Memory B cell (primary cell): Measurements from ENCODE around the gene LRP1.

ENCODE experiments used
- ATAC-seq: fragments of 150-1000 bp; cut with Tn5 transposase; 2 replicates; pipeline ENCODE4 v1.10.0; 2021; ENCODE audit warnings: low read depth, mild to moderate bottlenecking, moderate library complexity
- DNase-seq, 2 donors: peaks; one replicate each; pipeline ENCODE4 v3.0.0; 2022; ENCODE audit warnings: low spot score in 2 of 2
- H3K27ac Mint-ChIP-seq: one replicate; pipeline ENCODE4 v1.8.0; 2022; ENCODE audit warnings: mild to moderate bottlenecking, moderate library complexity, mixed read lengths
- H3K27me3 Mint-ChIP-seq: one replicate; pipeline ENCODE4 v1.8.0; 2022; ENCODE audit warnings: mixed read lengths
- H3K36me3 Mint-ChIP-seq: one replicate; pipeline ENCODE4 v1.8.0; 2022; ENCODE audit warnings: mild to moderate bottlenecking, mixed read lengths
- H3K4me1 Mint-ChIP-seq: one replicate; pipeline ENCODE4 v1.8.0; 2022; ENCODE audit warnings: mixed read lengths
- H3K4me3 Mint-ChIP-seq: one replicate; pipeline ENCODE4 v1.8.0; 2022; ENCODE audit warnings: mild to moderate bottlenecking, moderate library complexity, mixed read lengths
- H3K9me3 Mint-ChIP-seq: one replicate; pipeline ENCODE4 v1.8.0; 2022; ENCODE audit warnings: mixed read lengths

Gene LRP1

GRCh38 chr12:57131896-57132744, 3.8 kb downstream of the LRP1 start:
- Mint-ChIP-seq H3K9me3 (no peaks in the 10 kb centered on the region), H3K27ac (no peak overlapping the region), H3K4me3 (no peak overlapping the region), H3K36me3 (no peaks in the 10 kb centered on the region), H3K4me1 (peaks cover 4% of the 10 kb centered on the region), H3K27me3 (no peaks in the 10 kb centered on the region)
- DNase-seq (no peak), ATAC-seq (no peak)

- Mint-ChIP-seq H3K4me1 (peaks cover 3% of the 10 kb centered on the region), H3K9me3 (no peaks in the 10 kb centered on the region), H3K36me3 (no peaks in the 10 kb centered on the region), H3K27me3 (no peaks in the 10 kb centered on the region), H3K4me3 (no peak overlapping the region), H3K27ac (no peak overlapping the region)
- ATAC-seq (no peak), DNase-seq (no peak)
These were observed 4.8 kb downstream of the LRP1 start for GRCh38 chr12:57133013-57133569.

GRCh38 chr12:57133916-57134315, 5.6 kb downstream of the LRP1 start:
- no peak overlapping the region for H3K27ac Mint-ChIP-seq

GRCh38 chr12:57134949-57135348, 6.7 kb downstream of the LRP1 start:
- H3K9me3 Mint-ChIP-seq: no peaks in the 10 kb centered on the region
- no peak overlapping the region for H3K27ac Mint-ChIP-seq
- DNase-seq: no peak
- peaks cover 3% of the 10 kb centered on the region for H3K4me1 Mint-ChIP-seq
- H3K36me3 Mint-ChIP-seq: no peaks in the 10 kb centered on the region
- H3K4me3 Mint-ChIP-seq: no peak overlapping the region
- no peak for ATAC-seq
- peaks cover 3% of the 10 kb centered on the region for H3K27me3 Mint-ChIP-seq

More at GRCh38 chr12:57133916-57134315, 5.6 kb downstream of the LRP1 start:
- DNase-seq (no peak), ATAC-seq (no peak)
- no peak overlapping the region for H3K4me3 Mint-ChIP-seq
- no peaks in the 10 kb centered on the region for H3K27me3 Mint-ChIP-seq
- no peaks in the 10 kb centered on the region for H3K36me3 Mint-ChIP-seq
- no peaks in the 10 kb centered on the region for H3K9me3 Mint-ChIP-seq
- H3K4me1 Mint-ChIP-seq: peaks cover 3% of the 10 kb centered on the region

- no peak overlapping the region for H3K27ac Mint-ChIP-seq
- peaks cover 3% of the 10 kb centered on the region for H3K4me1 Mint-ChIP-seq
- DNase-seq (no peak), ATAC-seq (no peak)
- no peaks in the 10 kb centered on the region for H3K9me3 Mint-ChIP-seq
- no peaks in the 10 kb centered on the region for H3K36me3 Mint-ChIP-seq
- H3K4me3 Mint-ChIP-seq: no peak overlapping the region
- peaks cover 3% of the 10 kb centered on the region for H3K27me3 Mint-ChIP-seq
These were observed 7.4 kb downstream of the LRP1 start for GRCh38 chr12:57135527-57136326.

GRCh38 chr12:57138526-57139272, 10.4 kb downstream of the LRP1 start:
- Mint-ChIP-seq H3K4me3 (no peak overlapping the region), H3K27me3 (peaks cover 3% of the 10 kb centered on the region), H3K9me3 (no peaks in the 10 kb centered on the region), H3K36me3 (no peaks in the 10 kb centered on the region), H3K27ac (no peak overlapping the region), H3K4me1 (no peaks in the 10 kb centered on the region)
- DNase-seq (no peak), ATAC-seq (no peak)

- Mint-ChIP-seq H3K4me3 (no peak overlapping the region), H3K4me1 (no peaks in the 10 kb centered on the region), H3K9me3 (no peaks in the 10 kb centered on the region), H3K27ac (no peak overlapping the region), H3K36me3 (no peaks in the 10 kb centered on the region), H3K27me3 (peaks cover 3% of the 10 kb centered on the region)
- DNase-seq: no peak
- no peak for ATAC-seq
These were observed 11.7 kb downstream of the LRP1 start for GRCh38 chr12:57139796-57140649.

- H3K4me3 Mint-ChIP-seq: no peak overlapping the region
- no peaks in the 10 kb centered on the region for H3K4me1 Mint-ChIP-seq
- peaks cover 3% of the 10 kb centered on the region for H3K27me3 Mint-ChIP-seq
- H3K36me3 Mint-ChIP-seq: no peaks in the 10 kb centered on the region
- DNase-seq (no peak), ATAC-seq (no peak)
- no peak overlapping the region for H3K27ac Mint-ChIP-seq
- no peaks in the 10 kb centered on the region for H3K9me3 Mint-ChIP-seq
These were observed 13.0 kb downstream of the LRP1 start for GRCh38 chr12:57141249-57141648.

- ATAC-seq: no peak
These were observed 13.8 kb downstream of the LRP1 start for GRCh38 chr12:57142121-57142520.

GRCh38 chr12:57142727-57143126, 14.4 kb downstream of the LRP1 start:
- DNase-seq (no peak), ATAC-seq (no peak)
- Mint-ChIP-seq H3K27ac (no peak overlapping the region), H3K4me1 (no peaks in the 10 kb centered on the region), H3K36me3 (no peaks in the 10 kb centered on the region), H3K9me3 (no peaks in the 10 kb centered on the region), H3K27me3 (peaks cover 3% of the 10 kb centered on the region), H3K4me3 (no peak overlapping the region)

More at GRCh38 chr12:57142121-57142520, 13.8 kb downstream of the LRP1 start:
- Mint-ChIP-seq H3K36me3 (no peaks in the 10 kb centered on the region), H3K4me1 (no peaks in the 10 kb centered on the region), H3K4me3 (no peak overlapping the region), H3K27ac (no peak overlapping the region), H3K27me3 (peaks cover 3% of the 10 kb centered on the region), H3K9me3 (no peaks in the 10 kb centered on the region)
- DNase-seq: no peak

- Mint-ChIP-seq H3K4me3 (no peak overlapping the region), H3K36me3 (no peaks in the 10 kb centered on the region), H3K27me3 (peaks cover 3% of the 10 kb centered on the region), H3K9me3 (no peaks in the 10 kb centered on the region), H3K4me1 (no peaks in the 10 kb centered on the region), H3K27ac (no peak overlapping the region)
- DNase-seq (no peak), ATAC-seq (no peak)
These were observed 15.2 kb downstream of the LRP1 start for GRCh38 chr12:57143454-57143853.

GRCh38 chr12:57145460-57146059, 17.3 kb downstream of the LRP1 start:
- ATAC-seq: no peak
- H3K36me3 Mint-ChIP-seq: no peaks in the 10 kb centered on the region
- no peak for DNase-seq
- no peak overlapping the region for H3K27ac Mint-ChIP-seq
- H3K4me1 Mint-ChIP-seq: no peaks in the 10 kb centered on the region
- no peaks in the 10 kb centered on the region for H3K9me3 Mint-ChIP-seq
- no peak overlapping the region for H3K4me3 Mint-ChIP-seq
- peaks cover 1% of the 10 kb centered on the region for H3K27me3 Mint-ChIP-seq

- no peak for ATAC-seq
- H3K36me3 Mint-ChIP-seq: no peaks in the 10 kb centered on the region
- no peak overlapping the region for H3K4me3 Mint-ChIP-seq
- peaks cover 1% of the 10 kb centered on the region for H3K27me3 Mint-ChIP-seq
- no peak overlapping the region for H3K27ac Mint-ChIP-seq
- H3K4me1 Mint-ChIP-seq: no peaks in the 10 kb centered on the region
- no peak for DNase-seq
- no peaks in the 10 kb centered on the region for H3K9me3 Mint-ChIP-seq
These were observed 17.8 kb downstream of the LRP1 start for GRCh38 chr12:57146092-57146491.
